Urinary bladder (tissue), 4 donors: ENCODE data around the gene TCOF1. TPM values are rescaled to one million over a fixed set of nuclear protein-coding genes. Genes with fewer than 3 reads are reported as not detected.

Experiments used
- DNase-seq: peaks from one replicate; pipeline ENCODE4 v3.0.0-alpha.2; 2015; ENCODE audit errors: extremely low spot score
- H3K27ac ChIP-seq: one replicate; pipeline ENCODE4 v1.5.1; 2013; ENCODE audit warnings: low read depth, mild to moderate bottlenecking, moderate library complexity
- H3K36me3 ChIP-seq: one replicate; pipeline ENCODE4 v1.6.1; 2013; ENCODE audit warnings: mild to moderate bottlenecking, moderate library complexity; ENCODE audit not compliant: insufficient read depth
- H3K4me1 ChIP-seq: one replicate; pipeline ENCODE4 v1.6.1; 2013; ENCODE audit warnings: mild to moderate bottlenecking, moderate library complexity; ENCODE audit not compliant: insufficient read depth
- H3K4me3 ChIP-seq: one replicate; pipeline ENCODE4 v1.5.1; 2013; ENCODE audit warnings: low read depth, low read length
- WGBS: extraction: QIAGEN DNeasy Blood & Tissue Kit; methylation state at CpG from one replicate; pipeline ENCODE4 v1.1.7; 2013; 5-methylcytosine and 5-hydroxymethylcytosine counted together
- polyA plus RNA-seq: library from polyadenylated mRNA; stranded (reverse); fragments of 200-250 nt; gene quantifications from one replicate; pipeline ENCODE4 v1.2.3, GENCODE V29; 2013
- total RNA-seq: library from RNA; depleted of rRNA; stranded (reverse); fragments of >200 nt; gene quantifications from one replicate; pipeline ENCODE4 v1.2.3, GENCODE V29; 2014
- donor health status: healthy with polysubstance abuse.
- donor health status: healthy.

TCOF1 gene, protein sequence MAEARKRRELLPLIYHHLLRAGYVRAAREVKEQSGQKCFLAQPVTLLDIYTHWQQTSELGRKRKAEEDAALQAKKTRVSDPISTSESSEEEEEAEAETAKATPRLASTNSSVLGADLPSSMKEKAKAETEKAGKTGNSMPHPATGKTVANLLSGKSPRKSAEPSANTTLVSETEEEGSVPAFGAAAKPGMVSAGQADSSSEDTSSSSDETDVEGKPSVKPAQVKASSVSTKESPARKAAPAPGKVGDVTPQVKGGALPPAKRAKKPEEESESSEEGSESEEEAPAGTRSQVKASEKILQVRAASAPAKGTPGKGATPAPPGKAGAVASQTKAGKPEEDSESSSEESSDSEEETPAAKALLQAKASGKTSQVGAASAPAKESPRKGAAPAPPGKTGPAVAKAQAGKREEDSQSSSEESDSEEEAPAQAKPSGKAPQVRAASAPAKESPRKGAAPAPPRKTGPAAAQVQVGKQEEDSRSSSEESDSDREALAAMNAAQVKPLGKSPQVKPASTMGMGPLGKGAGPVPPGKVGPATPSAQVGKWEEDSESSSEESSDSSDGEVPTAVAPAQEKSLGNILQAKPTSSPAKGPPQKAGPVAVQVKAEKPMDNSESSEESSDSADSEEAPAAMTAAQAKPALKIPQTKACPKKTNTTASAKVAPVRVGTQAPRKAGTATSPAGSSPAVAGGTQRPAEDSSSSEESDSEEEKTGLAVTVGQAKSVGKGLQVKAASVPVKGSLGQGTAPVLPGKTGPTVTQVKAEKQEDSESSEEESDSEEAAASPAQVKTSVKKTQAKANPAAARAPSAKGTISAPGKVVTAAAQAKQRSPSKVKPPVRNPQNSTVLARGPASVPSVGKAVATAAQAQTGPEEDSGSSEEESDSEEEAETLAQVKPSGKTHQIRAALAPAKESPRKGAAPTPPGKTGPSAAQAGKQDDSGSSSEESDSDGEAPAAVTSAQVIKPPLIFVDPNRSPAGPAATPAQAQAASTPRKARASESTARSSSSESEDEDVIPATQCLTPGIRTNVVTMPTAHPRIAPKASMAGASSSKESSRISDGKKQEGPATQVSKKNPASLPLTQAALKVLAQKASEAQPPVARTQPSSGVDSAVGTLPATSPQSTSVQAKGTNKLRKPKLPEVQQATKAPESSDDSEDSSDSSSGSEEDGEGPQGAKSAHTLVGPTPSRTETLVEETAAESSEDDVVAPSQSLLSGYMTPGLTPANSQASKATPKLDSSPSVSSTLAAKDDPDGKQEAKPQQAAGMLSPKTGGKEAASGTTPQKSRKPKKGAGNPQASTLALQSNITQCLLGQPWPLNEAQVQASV (N-terminal part only)
- total RNA-seq (11.9 TPM), polyA plus RNA-seq (22.8 TPM)

DNA sequence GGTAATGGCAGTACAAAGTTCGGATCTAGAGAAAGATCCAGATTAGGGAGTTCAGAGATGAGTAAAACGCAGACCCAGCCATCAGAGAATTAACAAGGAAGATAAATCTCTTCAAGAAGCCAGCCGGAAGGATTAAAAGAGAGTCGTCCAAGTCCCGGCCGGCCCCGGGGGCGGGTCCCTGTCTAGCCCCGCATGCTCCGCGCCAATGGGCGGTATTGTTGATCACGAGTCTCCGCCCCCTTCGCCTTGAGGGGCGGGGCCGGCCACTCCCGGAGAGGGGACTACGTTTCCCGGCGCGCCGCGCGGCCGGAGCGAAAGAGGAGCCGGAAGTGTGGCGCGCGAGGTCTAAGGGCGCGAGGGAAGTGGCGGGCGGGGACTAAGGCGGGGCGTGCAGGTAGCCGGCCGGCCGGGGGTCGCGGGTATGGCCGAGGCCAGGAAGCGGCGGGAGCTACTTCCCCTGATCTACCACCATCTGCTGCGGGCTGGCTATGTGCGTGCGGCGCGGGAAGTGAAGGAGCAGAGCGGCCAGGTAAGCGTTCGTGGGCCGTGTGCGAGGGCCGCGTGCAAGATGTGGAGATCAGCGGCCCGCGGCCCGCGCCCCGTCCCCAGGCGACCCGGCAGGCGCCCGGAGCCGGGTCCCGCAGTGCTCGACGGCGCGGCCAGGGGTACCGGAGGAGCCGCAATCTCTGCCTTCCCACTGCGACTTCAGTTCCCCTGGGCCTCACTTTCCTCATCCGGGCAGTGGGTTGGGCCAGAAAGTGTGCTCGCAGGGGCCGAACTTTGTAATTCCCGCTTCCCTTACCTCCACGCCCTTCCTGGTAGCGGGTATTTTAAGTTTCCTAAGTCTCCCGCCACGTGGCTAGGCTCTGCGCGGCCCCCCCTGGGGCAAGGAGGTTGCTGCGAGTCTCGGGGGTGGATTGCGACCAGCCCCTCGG is at the start of gene TCOF1:
TSS of gene TCOF1 (plus strand) at position 372 of the 935 bp plus-strand sequence. CDS start at position 422, 50 bp downstream.
- WGBS, result under 1% methylated on average over 90 of the region's 90 CpGs
- no peak within 1 kb of the TSS for H3K27ac ChIP-seq
- peak; percentile 92 for DNase-seq
- peak within 1 kb of the TSS; percentile 91 for H3K4me3 ChIP-seq
- H3K4me1 ChIP-seq, result no peaks in the 10 kb centered on the region
- H3K36me3 ChIP-seq, result no peaks in the 10 kb centered on the region

- H3K27ac ChIP-seq, result no peak overlapping the region
- no peaks in the 10 kb centered on the region for H3K36me3 ChIP-seq
- WGBS, result 64% methylated on average over 7 of the region's 7 CpGs
- H3K4me1 ChIP-seq, result no peaks in the 10 kb centered on the region
- no peak overlapping the region for H3K4me3 ChIP-seq
- DNase-seq, result no peak
Observed at GRCh38 chr5:150309101-150309885, 48.2 kb upstream of the TCOF1 start.

GRCh38 chr5:150309886-150310239 is 47.6 kb upstream of the TCOF1 start:
- no peak overlapping the region for H3K27ac ChIP-seq
- no peaks in the 10 kb centered on the region for H3K4me1 ChIP-seq
- H3K4me3 ChIP-seq, result no peak overlapping the region
- DNase-seq, result no peak
- H3K36me3 ChIP-seq, result no peaks in the 10 kb centered on the region
- WGBS, result 80% methylated on average over 1 of the region's 1 CpG

- Histone ChIP-seq H3K4me3 (no peak overlapping the region), H3K4me1 (no peaks in the 10 kb centered on the region), H3K36me3 (no peaks in the 10 kb centered on the region), H3K27ac (no peak overlapping the region)
- WGBS, result 70% methylated on average over 5 of the region's 5 CpGs
- no peak for DNase-seq
Observed at GRCh38 chr5:150310246-150310645, 47.3 kb upstream of the TCOF1 start.

DNA sequence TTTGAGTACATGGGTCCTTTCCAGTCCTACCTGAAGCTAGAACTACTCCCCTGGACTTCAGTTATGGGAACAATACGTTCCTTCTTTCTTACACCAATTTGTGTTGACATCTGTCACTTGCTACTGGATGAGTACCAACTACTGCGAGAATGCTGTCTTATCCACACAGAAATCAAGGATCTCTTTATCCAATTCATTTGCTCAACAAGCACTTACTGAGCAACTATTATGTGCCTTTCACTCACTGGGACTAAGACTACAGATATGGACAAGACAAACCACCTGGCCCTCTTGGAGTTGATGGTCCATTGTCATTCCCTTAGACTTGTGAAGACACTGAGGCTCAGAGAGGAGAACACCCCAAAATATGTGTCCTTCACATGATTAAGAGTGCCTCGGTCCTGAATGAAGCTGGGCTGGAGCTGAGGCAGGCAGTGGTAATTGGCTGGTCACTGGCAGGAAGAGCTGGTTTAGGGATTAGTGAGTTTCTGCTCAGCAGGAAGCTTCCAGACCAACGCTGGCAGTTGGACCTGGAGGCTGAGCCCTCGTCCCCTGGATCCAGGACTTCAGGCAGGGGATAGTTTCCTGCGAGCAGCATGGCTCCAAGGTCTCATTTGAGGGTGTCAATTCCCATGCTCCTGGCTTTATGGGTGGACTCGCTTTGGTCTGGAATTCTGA is 46.3 kb upstream of the TCOF1 start:
- no peaks in the 10 kb centered on the region for H3K36me3 ChIP-seq
- no peak overlapping the region for H3K4me3 ChIP-seq
- 89% methylated on average over 7 of the region's 7 CpGs for WGBS
- no peak for DNase-seq
- H3K4me1 ChIP-seq, result no peaks in the 10 kb centered on the region
- no peak overlapping the region for H3K27ac ChIP-seq

- Histone ChIP-seq H3K27ac (no peak overlapping the region), H3K4me1 (no peaks in the 10 kb centered on the region), H3K4me3 (no peak overlapping the region), H3K36me3 (no peaks in the 10 kb centered on the region)
- no peak for DNase-seq
- 93% methylated on average over 6 of the region's 6 CpGs for WGBS
Observed at GRCh38 chr5:150312518-150312917, 45.0 kb upstream of the TCOF1 start.

- WGBS, result 70% methylated on average over 6 of the region's 6 CpGs
- DNase-seq, result no peak
- no peak overlapping the region for H3K4me3 ChIP-seq
- H3K36me3 ChIP-seq, result no peaks in the 10 kb centered on the region
- H3K4me1 ChIP-seq, result no peaks in the 10 kb centered on the region
- no peak overlapping the region for H3K27ac ChIP-seq
Observed at GRCh38 chr5:150313501-150313900, 44.0 kb upstream of the TCOF1 start.

GRCh38 chr5:150313921-150314716 is 43.4 kb upstream of the TCOF1 start:
- H3K36me3 ChIP-seq, result no peaks in the 10 kb centered on the region
- WGBS, result 69% methylated on average over 6 of the region's 6 CpGs
- H3K4me1 ChIP-seq, result no peaks in the 10 kb centered on the region
- DNase-seq, result no peak
- H3K27ac ChIP-seq, result no peak overlapping the region
- H3K4me3 ChIP-seq, result no peak overlapping the region

- WGBS, result 96% methylated on average over 4 of the region's 4 CpGs
- H3K4me1 ChIP-seq, result no peaks in the 10 kb centered on the region
- DNase-seq, result no peak
- H3K36me3 ChIP-seq, result no peaks in the 10 kb centered on the region
- H3K27ac ChIP-seq, result no peak overlapping the region
- H3K4me3 ChIP-seq, result no peak overlapping the region
Observed at GRCh38 chr5:150315245-150315644, 42.3 kb upstream of the TCOF1 start.

- H3K36me3 ChIP-seq, result no peaks in the 10 kb centered on the region
- H3K4me3 ChIP-seq, result no peak overlapping the region
- DNase-seq, result no peak
- no peaks in the 10 kb centered on the region for H3K4me1 ChIP-seq
- no peak overlapping the region for H3K27ac ChIP-seq
- WGBS, result 91% methylated on average over 3 of the region's 3 CpGs
Observed at GRCh38 chr5:150316320-150316719, 41.2 kb upstream of the TCOF1 start.
